Inflammatory macrophage (primary cell): Measurements from ENCODE around the gene MTFR1L.
"Not testable (repeated sequence)": the region's sequence is repeated elsewhere in the genome, so short reads cannot be mapped to it uniquely, and the experiment has no call there.

Source experiments
- DNase-seq, 2 donors: peaks; one replicate each; pipeline ENCODE4 v3.0.0-alpha.2; 2020 to 2022

The MTFR1L gene

GRCh38 chr1:25829046-25829445, 9.3 kb downstream of the MTFR1L start:
- DNase-seq, result no peak

- no peak for DNase-seq
Measured at GRCh38 chr1:25831569-25832196, 11.9 kb downstream of the MTFR1L start.

GRCh38 chr1:25832336-25833037, 12.7 kb downstream of the MTFR1L start:
- no peak for DNase-seq

GRCh38 chr1:25833158-25833557, 13.4 kb downstream of the MTFR1L start:
- no peak for DNase-seq

- no peak for DNase-seq
Measured at GRCh38 chr1:25834894-25835293, 15.1 kb downstream of the MTFR1L start.

- no peak for DNase-seq
Measured at GRCh38 chr1:25836695-25837094, 16.9 kb downstream of the MTFR1L start.

GRCh38 chr1:25837262-25837875, 17.6 kb downstream of the MTFR1L start:
- DNase-seq, result no peak

- DNase-seq, result not testable (repeated sequence)
Measured at GRCh38 chr1:25839808-25840207, 20.1 kb downstream of the MTFR1L start.

- DNase-seq, result no peak
Measured at GRCh38 chr1:25843483-25843882, 23.7 kb downstream of the MTFR1L start.

GRCh38 chr1:25844536-25845337, 25.0 kb downstream of the MTFR1L start:
- DNase-seq, result peak in 1 of 2 donors; percentile 34

- no peak for DNase-seq
Measured at GRCh38 chr1:25845664-25846063, 25.9 kb downstream of the MTFR1L start.

GRCh38 chr1:25847929-25848328, 28.2 kb downstream of the MTFR1L start:
- no peak for DNase-seq

- no peak for DNase-seq
Measured at GRCh38 chr1:25848531-25848930, 28.8 kb downstream of the MTFR1L start.

GRCh38 chr1:25854554-25854953, 34.8 kb downstream of the MTFR1L start:
- no peak for DNase-seq

GRCh38 chr1:25856856-25857255, 37.1 kb downstream of the MTFR1L start:
- no peak for DNase-seq

GRCh38 chr1:25858494-25858893, 38.7 kb downstream of the MTFR1L start:
- DNase-seq, result peak in 1 of 2 donors; percentile 15

GRCh38 chr1:25858906-25859789, 39.4 kb downstream of the MTFR1L start, which contains the start of gene AUNIP:
AUNIP (minus strand) TSS chr1:25859457; CDS start chr1:25859357, 100 bp downstream.
- DNase-seq, result peak; percentile 94 to 96

GRCh38 chr1:25861316-25862286, 41.8 kb downstream of the MTFR1L start:
- DNase-seq, result peak; percentile 31 to 53

- no peak for DNase-seq
Measured at GRCh38 chr1:25862785-25863485, 43.2 kb downstream of the MTFR1L start.
